ENCODE results near the gene CLDN18. TPM values are rescaled to one million over a fixed set of nuclear protein-coding genes. Genes with fewer than 3 reads are reported as not detected.

Gene CLDN18
- total and polyA plus RNA-seq, 5 donors from 2014 or later, result not detected

GRCh38 chr3:138010273-138010590, 267 bp downstream of the CLDN18 start:
- Mint-ChIP-seq H3K36me3 (no peaks in the 10 kb centered on the region), H3K9me3 (peaks cover 0 to 2% (median 0%) of the 10 kb centered on the region in 7 donors), H3K4me1 (no peaks in the 10 kb centered on the region), H3K27me3 (peaks cover 8% of the 10 kb centered on the region), H3K27ac (no peak overlapping the region), H3K4me3 (no peak overlapping the region)
- Histone ChIP-seq H3K4me1 (ENCODE audit: control insufficient read depth, insufficient read depth, low read length, poor library complexity, severe bottlenecking) (no peaks in the 10 kb centered on the region), H3K36me3 (ENCODE audit: control insufficient read depth, insufficient read depth, low read length) (no peaks in the 10 kb centered on the region), H3K27me3 (ENCODE audit: control insufficient read depth, insufficient read depth, low read length) (peaks cover 2% of the 10 kb centered on the region), H3K4me3 (ENCODE audit: low read depth, low read length) (no peak overlapping the region), H3K9me3 (ENCODE audit: control insufficient read depth in 2 of 2, low read length in 2 of 2) (no peaks in the 10 kb centered on the region), H3K27ac (ENCODE audit: insufficient read depth, low read length, poor library complexity, severe bottlenecking) (no peak overlapping the region)
- ATAC-seq (ENCODE audit: low read depth in 2 of 2) (no peak), DNase-seq (no peak)

GRCh38 chr3:138011722-138012121, 1.8 kb downstream of the CLDN18 start:
- H3K4me3 Mint-ChIP-seq, result no peak overlapping the region
- peaks cover 8% of the 10 kb centered on the region for H3K27me3 Mint-ChIP-seq
- Histone ChIP-seq H3K27me3 (ENCODE audit: control insufficient read depth, insufficient read depth, low read length) (peaks cover 2% of the 10 kb centered on the region), H3K4me3 (ENCODE audit: low read depth, low read length) (no peak overlapping the region), H3K4me1 (ENCODE audit: control insufficient read depth, insufficient read depth, low read length, poor library complexity, severe bottlenecking) (no peaks in the 10 kb centered on the region), H3K9me3 (ENCODE audit: control insufficient read depth in 2 of 2, low read length in 2 of 2) (no peaks in the 10 kb centered on the region), H3K27ac (ENCODE audit: insufficient read depth, low read length, poor library complexity, severe bottlenecking) (no peak overlapping the region), H3K36me3 (ENCODE audit: control insufficient read depth, insufficient read depth, low read length) (no peaks in the 10 kb centered on the region)
- H3K27ac Mint-ChIP-seq, result no peak overlapping the region
- no peaks in the 10 kb centered on the region for H3K36me3 Mint-ChIP-seq
- ATAC-seq (ENCODE audit: low read depth in 2 of 2) (no peak), DNase-seq (no peak)
- no peaks in the 10 kb centered on the region for H3K4me1 Mint-ChIP-seq
- peaks cover 0 to 2% (median 0%) of the 10 kb centered on the region in 7 donors for H3K9me3 Mint-ChIP-seq

- Mint-ChIP-seq H3K9me3 (peaks cover 0 to 2% (median 0%) of the 10 kb centered on the region in 7 donors), H3K4me3 (no peak overlapping the region), H3K36me3 (no peaks in the 10 kb centered on the region), H3K27me3 (peaks cover 8% of the 10 kb centered on the region), H3K4me1 (no peaks in the 10 kb centered on the region), H3K27ac (no peak overlapping the region)
- DNase-seq, result no peak
- no peaks in the 10 kb centered on the region for H3K4me1 ChIP-seq (ENCODE audit: control insufficient read depth, insufficient read depth, low read length, poor library complexity, severe bottlenecking)
- peaks cover 2% of the 10 kb centered on the region for H3K27me3 ChIP-seq (ENCODE audit: control insufficient read depth, insufficient read depth, low read length)
- H3K36me3 ChIP-seq (ENCODE audit: control insufficient read depth, insufficient read depth, low read length), result no peaks in the 10 kb centered on the region
- no peak for ATAC-seq (ENCODE audit: low read depth in 2 of 2)
- no peak overlapping the region for H3K4me3 ChIP-seq (ENCODE audit: low read depth, low read length)
- no peak overlapping the region for H3K27ac ChIP-seq (ENCODE audit: insufficient read depth, low read length, poor library complexity, severe bottlenecking)
- no peaks in the 10 kb centered on the region for H3K9me3 ChIP-seq (ENCODE audit: control insufficient read depth in 2 of 2, low read length in 2 of 2)
These were observed 2.6 kb downstream of the CLDN18 start for GRCh38 chr3:138012526-138012925.

GRCh38 chr3:138016065-138016464, 6.1 kb downstream of the CLDN18 start:
- H3K4me3 ChIP-seq (ENCODE audit: low read depth, low read length), result no peak overlapping the region
- DNase-seq (no peak), ATAC-seq (ENCODE audit: low read depth in 2 of 2) (no peak)
- peaks cover 0 to 2% (median 0%) of the 10 kb centered on the region in 7 donors for H3K9me3 Mint-ChIP-seq
- no peak overlapping the region for H3K4me3 Mint-ChIP-seq
- no peak overlapping the region for H3K27ac ChIP-seq (ENCODE audit: insufficient read depth, low read length, poor library complexity, severe bottlenecking)
- no peaks in the 10 kb centered on the region for H3K4me1 Mint-ChIP-seq
- no peaks in the 10 kb centered on the region for H3K36me3 Mint-ChIP-seq
- peaks cover 4% of the 10 kb centered on the region for H3K27me3 ChIP-seq (ENCODE audit: control insufficient read depth, insufficient read depth, low read length)
- no peaks in the 10 kb centered on the region for H3K9me3 ChIP-seq (ENCODE audit: control insufficient read depth in 2 of 2, low read length in 2 of 2)
- no peaks in the 10 kb centered on the region for H3K4me1 ChIP-seq (ENCODE audit: control insufficient read depth, insufficient read depth, low read length, poor library complexity, severe bottlenecking)
- H3K27me3 Mint-ChIP-seq, result peaks cover 8% of the 10 kb centered on the region
- H3K36me3 ChIP-seq (ENCODE audit: control insufficient read depth, insufficient read depth, low read length), result no peaks in the 10 kb centered on the region
- no peak overlapping the region for H3K27ac Mint-ChIP-seq

GRCh38 chr3:138019281-138020069, 9.5 kb downstream of the CLDN18 start:
- H3K27me3 Mint-ChIP-seq, result no peaks in the 10 kb centered on the region
- Histone ChIP-seq H3K4me1 (ENCODE audit: control insufficient read depth, insufficient read depth, low read length, poor library complexity, severe bottlenecking) (no peaks in the 10 kb centered on the region), H3K9me3 (ENCODE audit: control insufficient read depth in 2 of 2, low read length in 2 of 2) (no peaks in the 10 kb centered on the region), H3K27ac (ENCODE audit: insufficient read depth, low read length, poor library complexity, severe bottlenecking) (no peak overlapping the region), H3K4me3 (ENCODE audit: low read depth, low read length) (no peak overlapping the region), H3K27me3 (ENCODE audit: control insufficient read depth, insufficient read depth, low read length) (peaks cover 2% of the 10 kb centered on the region), H3K36me3 (ENCODE audit: control insufficient read depth, insufficient read depth, low read length) (no peaks in the 10 kb centered on the region)
- ATAC-seq (ENCODE audit: low read depth in 2 of 2) (no peak), DNase-seq (no peak)
- H3K4me3 Mint-ChIP-seq, result no peak overlapping the region
- no peaks in the 10 kb centered on the region for H3K4me1 Mint-ChIP-seq
- H3K36me3 Mint-ChIP-seq, result no peaks in the 10 kb centered on the region
- H3K27ac Mint-ChIP-seq, result no peak overlapping the region
- peaks cover 0 to 2% (median 0%) of the 10 kb centered on the region in 7 donors for H3K9me3 Mint-ChIP-seq

GRCh38 chr3:138023754-138024153, 13.8 kb downstream of the CLDN18 start:
- no peak overlapping the region for H3K4me3 ChIP-seq (ENCODE audit: low read depth, low read length)
- H3K4me3 Mint-ChIP-seq, result no peak overlapping the region
- peaks cover 2% of the 10 kb centered on the region for H3K27me3 ChIP-seq (ENCODE audit: control insufficient read depth, insufficient read depth, low read length)
- H3K36me3 ChIP-seq (ENCODE audit: control insufficient read depth, insufficient read depth, low read length), result no peaks in the 10 kb centered on the region
- ATAC-seq (ENCODE audit: low read depth in 2 of 2) (no peak), DNase-seq (no peak)
- H3K4me1 Mint-ChIP-seq, result no peaks in the 10 kb centered on the region
- peaks cover 0 to 4% (median 0%) of the 10 kb centered on the region in 7 donors for H3K9me3 Mint-ChIP-seq
- no peaks in the 10 kb centered on the region for H3K4me1 ChIP-seq (ENCODE audit: control insufficient read depth, insufficient read depth, low read length, poor library complexity, severe bottlenecking)
- H3K27ac ChIP-seq (ENCODE audit: insufficient read depth, low read length, poor library complexity, severe bottlenecking), result no peak overlapping the region
- H3K36me3 Mint-ChIP-seq, result no peaks in the 10 kb centered on the region
- no peak overlapping the region for H3K27ac Mint-ChIP-seq
- H3K9me3 ChIP-seq (ENCODE audit: control insufficient read depth in 2 of 2, low read length in 2 of 2), result no peaks in the 10 kb centered on the region
- H3K27me3 Mint-ChIP-seq, result peaks cover 4% of the 10 kb centered on the region

GRCh38 chr3:138025553-138025952, 15.6 kb downstream of the CLDN18 start:
- Histone ChIP-seq H3K27me3 (ENCODE audit: control insufficient read depth, insufficient read depth, low read length) (no peaks in the 10 kb centered on the region), H3K36me3 (ENCODE audit: control insufficient read depth, insufficient read depth, low read length) (no peaks in the 10 kb centered on the region), H3K4me3 (ENCODE audit: low read depth, low read length) (no peak overlapping the region), H3K9me3 (ENCODE audit: control insufficient read depth in 2 of 2, low read length in 2 of 2) (no peaks in the 10 kb centered on the region), H3K4me1 (ENCODE audit: control insufficient read depth, insufficient read depth, low read length, poor library complexity, severe bottlenecking) (no peaks in the 10 kb centered on the region), H3K27ac (ENCODE audit: insufficient read depth, low read length, poor library complexity, severe bottlenecking) (no peak overlapping the region)
- DNase-seq (no peak), ATAC-seq (ENCODE audit: low read depth in 2 of 2) (no peak)
- Mint-ChIP-seq H3K27me3 (peaks cover 4% of the 10 kb centered on the region), H3K36me3 (no peaks in the 10 kb centered on the region), H3K4me1 (no peaks in the 10 kb centered on the region), H3K27ac (no peak overlapping the region), H3K9me3 (peaks cover 0 to 4% (median 0%) of the 10 kb centered on the region in 7 donors), H3K4me3 (no peak overlapping the region)

- no peaks in the 10 kb centered on the region for H3K27me3 ChIP-seq (ENCODE audit: control insufficient read depth, insufficient read depth, low read length)
- no peaks in the 10 kb centered on the region for H3K36me3 ChIP-seq (ENCODE audit: control insufficient read depth, insufficient read depth, low read length)
- Mint-ChIP-seq H3K27me3 (peaks cover 4% of the 10 kb centered on the region), H3K4me3 (no peak overlapping the region), H3K36me3 (no peaks in the 10 kb centered on the region), H3K9me3 (peaks cover 0 to 4% (median 0%) of the 10 kb centered on the region in 7 donors), H3K27ac (no peak overlapping the region), H3K4me1 (no peaks in the 10 kb centered on the region)
- H3K9me3 ChIP-seq (ENCODE audit: control insufficient read depth in 2 of 2, low read length in 2 of 2), result no peaks in the 10 kb centered on the region
- no peaks in the 10 kb centered on the region for H3K4me1 ChIP-seq (ENCODE audit: control insufficient read depth, insufficient read depth, low read length, poor library complexity, severe bottlenecking)
- DNase-seq (no peak), ATAC-seq (ENCODE audit: low read depth in 2 of 2) (no peak)
- no peak overlapping the region for H3K4me3 ChIP-seq (ENCODE audit: low read depth, low read length)
- H3K27ac ChIP-seq (ENCODE audit: insufficient read depth, low read length, poor library complexity, severe bottlenecking), result no peak overlapping the region
These were observed 17.9 kb downstream of the CLDN18 start for GRCh38 chr3:138027821-138028220.

Data from CD4-positive, CD25-positive, alpha-beta regulatory T cell (primary cell).